ENCODE measurements around the gene CMTM3.

The CMTM3 gene

DNA sequence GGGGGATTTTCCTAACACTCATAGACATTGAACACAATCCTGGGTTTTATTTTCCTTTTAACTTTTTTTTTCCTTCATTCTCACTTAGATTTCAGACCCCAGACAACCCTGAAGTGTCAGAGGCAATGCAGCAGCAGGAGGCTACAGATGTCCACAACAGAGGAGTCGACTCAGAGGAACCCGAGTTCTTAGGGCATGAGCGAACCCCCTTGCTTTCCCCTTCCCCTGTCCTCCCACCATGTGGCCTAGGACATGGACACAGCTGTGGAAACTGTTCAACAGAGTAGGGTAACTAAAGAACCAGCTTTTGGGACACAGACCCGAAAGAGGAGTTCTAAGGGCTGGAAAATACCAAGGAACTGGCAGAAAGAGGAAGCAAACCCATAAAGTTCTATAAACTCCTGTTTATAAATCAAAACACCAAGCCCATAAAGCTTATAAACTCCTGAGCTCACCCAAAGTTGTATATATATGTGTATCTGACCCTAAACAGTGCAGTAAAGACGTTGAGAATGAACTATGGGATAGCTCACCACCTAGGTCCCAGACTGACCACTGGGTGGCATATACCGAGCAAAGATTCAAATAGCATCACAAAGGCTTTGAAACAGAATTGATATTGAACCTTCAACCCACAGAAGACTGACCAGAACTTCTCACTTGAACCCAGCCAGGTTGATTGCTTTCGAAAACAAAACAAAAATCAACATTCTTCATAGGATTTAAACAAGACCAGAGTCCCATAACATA, 58.1 kb downstream of the CMTM3 start:
- no peak for DNase-seq (ENCODE audit: low spot score)
